GM12878 (cell line): Measurements from ENCODE around the gene MARVELD2. TPM values are rescaled to one million over a fixed set of nuclear protein-coding genes. Genes with fewer than 3 reads are reported as not detected.

ENCODE experiments used
- NFYA ChIP-seq: IDR thresholded peaks from 2 replicates; pipeline ENCODE4 v1.6.1; 2011; ENCODE audit warnings: low read depth, mild to moderate bottlenecking, low read length, improper control_type of control experiment, borderline replicate concordance
- RAD51 ChIP-seq: fragments of 450-650 bp; IDR thresholded peaks from 2 replicates; pipeline ENCODE4 v1.6.1; 2016; ENCODE audit warnings: moderate library complexity, mild to moderate bottlenecking, inconsistent platforms
- SMAD1 ChIP-seq: fragments of 450-650 bp; IDR thresholded peaks from 2 replicates; pipeline ENCODE4 v1.6.1; 2018; ENCODE audit warnings: mild to moderate bottlenecking, low read depth; ENCODE audit not compliant: partially characterized antibody
- SRF ChIP-seq, 2 experiments: IDR thresholded peaks; 2 replicates each; pipeline ENCODE4 v1.6.1; 2011; ENCODE audit warnings: low read depth in 2 of 2, low read length in 2 of 2, mild to moderate bottlenecking in 1 of 2, moderate library complexity in 1 of 2
- polyA plus RNA-seq, 11 experiments: library from polyadenylated mRNA; depleted of rRNA in 4 of 11; unstranded in 6 of 11; stranded (reverse) in 5 of 11; fragments of >200 nt; fragmentation: Nextera tagmentation in 4 of 11; fragmentation: Illumina TruSeq in 1 of 11; extraction: Ambion mirVana in 4 of 11; extraction: Trizol in 1 of 11; gene quantifications; 1 replicate in 1 of 11; 2 replicates in 10 of 11; pipeline versions ENCODE4 v1.2.1 to v1.2.3, GENCODE V29; 2011 to 2016; ENCODE audit warnings: inconsistent platforms in 2 of 11, missing spikeins in 2 of 11, low read depth in 1 of 11
- total RNA-seq, 4 experiments: library from RNA; depleted of rRNA in 3 of 4; stranded (reverse); fragments of >200 nt in 3 of 4; fragmentation: Illumina TruSeq in 1 of 4; extraction: Trizol in 1 of 4; gene quantifications; 2 replicates each; pipeline versions ENCODE4 v1.2.1 to v1.2.3, GENCODE V29; 2013 to 2021
- TF ChIP-seq, protein P1 (sequence below): fragments of 450-650 bp; IDR thresholded peaks from 2 replicates; pipeline ENCODE4 v1.6.1; 2018; ENCODE audit warnings: borderline replicate concordance, mild to moderate bottlenecking; ENCODE audit not compliant: partially characterized antibody
- TF ChIP-seq, protein P2 (sequence below): IDR thresholded peaks from 2 replicates; pipeline ENCODE4 v1.6.1; 2012; ENCODE audit warnings: low read depth, low read length, improper control_type of control experiment
- TF ChIP-seq, protein P3 (sequence below): fragments of 150-350 bp; IDR thresholded peaks from 2 replicates; pipeline ENCODE4 v1.6.1; 2016; ENCODE audit warnings: low read depth, low read length
- TF ChIP-seq, protein P4 (sequence below): IDR thresholded peaks from 2 replicates; pipeline ENCODE4 v1.6.1; 2011; ENCODE audit warnings: low read depth, mild to moderate bottlenecking, low read length, moderate library complexity, borderline replicate concordance; ENCODE audit errors: extremely low read depth

MARVELD2 gene
- total and polyA plus RNA-seq, 10 of the 15 experiments (the other 5 are each of a cell fraction or from before 2014, with no cell fraction given) = 0.37 to 6.2 (median 3.8) TPM

DNA sequence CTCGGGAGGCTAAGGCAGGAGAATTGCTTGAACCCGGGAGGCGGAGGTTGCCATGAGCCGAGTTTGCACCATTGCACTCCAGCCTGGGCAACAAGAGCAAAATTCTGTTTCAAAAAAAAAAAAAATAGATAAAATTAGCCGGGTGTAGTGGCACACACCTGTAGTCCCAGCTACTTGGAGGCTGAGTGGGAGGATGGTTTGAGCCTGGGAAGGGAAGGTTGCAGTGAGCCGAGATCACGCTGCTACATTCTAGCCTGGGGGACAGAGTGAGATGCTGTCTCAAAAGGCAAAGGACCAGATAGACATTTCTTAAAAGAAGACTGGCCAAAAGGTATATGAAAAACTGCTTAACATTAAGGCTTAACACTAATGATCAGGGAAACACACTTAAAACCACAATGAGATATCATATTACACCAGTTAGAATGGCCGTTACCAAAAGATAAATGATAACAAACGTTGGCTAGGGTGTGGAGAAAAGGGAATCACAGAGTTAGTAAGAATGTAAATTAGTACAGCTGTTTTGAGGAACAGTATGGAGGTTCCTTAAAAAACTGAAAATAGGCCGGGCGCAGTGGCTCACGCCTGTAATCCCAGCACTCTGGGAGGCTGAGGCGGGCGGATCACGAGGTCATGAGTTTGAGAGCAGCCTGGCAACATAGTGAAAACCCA is 10.1 kb upstream of the MARVELD2 start (continued):
- TF ChIP-seq, protein P1, sequence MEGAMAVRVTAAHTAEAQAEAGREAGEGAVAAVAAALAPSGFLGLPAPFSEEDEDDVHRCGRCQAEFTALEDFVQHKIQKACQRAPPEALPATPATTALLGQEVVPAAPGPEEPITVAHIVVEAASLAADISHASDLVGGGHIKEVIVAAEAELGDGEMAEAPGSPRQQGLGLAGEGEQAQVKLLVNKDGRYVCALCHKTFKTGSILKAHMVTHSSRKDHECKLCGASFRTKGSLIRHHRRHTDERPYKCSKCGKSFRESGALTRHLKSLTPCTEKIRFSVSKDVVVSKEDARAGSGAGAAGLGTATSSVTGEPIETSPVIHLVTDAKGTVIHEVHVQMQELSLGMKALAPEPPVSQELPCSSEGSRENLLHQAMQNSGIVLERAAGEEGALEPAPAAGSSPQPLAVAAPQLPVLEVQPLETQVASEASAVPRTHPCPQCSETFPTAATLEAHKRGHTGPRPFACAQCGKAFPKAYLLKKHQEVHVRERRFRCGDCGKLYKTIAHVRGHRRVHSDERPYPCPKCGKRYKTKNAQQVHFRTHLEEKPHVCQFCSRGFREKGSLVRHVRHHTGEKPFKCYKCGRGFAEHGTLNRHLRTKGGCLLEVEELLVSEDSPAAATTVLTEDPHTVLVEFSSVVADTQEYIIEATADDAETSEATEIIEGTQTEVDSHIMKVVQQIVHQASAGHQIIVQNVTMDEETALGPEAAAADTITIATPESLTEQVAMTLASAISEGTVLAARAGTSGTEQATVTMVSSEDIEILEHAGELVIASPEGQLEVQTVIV = no peak
- TF ChIP-seq, protein P2, sequence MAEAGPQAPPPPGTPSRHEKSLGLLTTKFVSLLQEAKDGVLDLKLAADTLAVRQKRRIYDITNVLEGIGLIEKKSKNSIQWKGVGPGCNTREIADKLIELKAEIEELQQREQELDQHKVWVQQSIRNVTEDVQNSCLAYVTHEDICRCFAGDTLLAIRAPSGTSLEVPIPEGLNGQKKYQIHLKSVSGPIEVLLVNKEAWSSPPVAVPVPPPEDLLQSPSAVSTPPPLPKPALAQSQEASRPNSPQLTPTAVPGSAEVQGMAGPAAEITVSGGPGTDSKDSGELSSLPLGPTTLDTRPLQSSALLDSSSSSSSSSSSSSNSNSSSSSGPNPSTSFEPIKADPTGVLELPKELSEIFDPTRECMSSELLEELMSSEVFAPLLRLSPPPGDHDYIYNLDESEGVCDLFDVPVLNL = no peak
- TF ChIP-seq SMAD1 (no peak), NFYA (no peak), RAD51 (no peak), SRF (IDR thresholded peaks at IDR 0.05; ENCODE audit: low read depth in 2 of 2, low read length in 2 of 2) (no peak)
- TF ChIP-seq, protein P3, sequence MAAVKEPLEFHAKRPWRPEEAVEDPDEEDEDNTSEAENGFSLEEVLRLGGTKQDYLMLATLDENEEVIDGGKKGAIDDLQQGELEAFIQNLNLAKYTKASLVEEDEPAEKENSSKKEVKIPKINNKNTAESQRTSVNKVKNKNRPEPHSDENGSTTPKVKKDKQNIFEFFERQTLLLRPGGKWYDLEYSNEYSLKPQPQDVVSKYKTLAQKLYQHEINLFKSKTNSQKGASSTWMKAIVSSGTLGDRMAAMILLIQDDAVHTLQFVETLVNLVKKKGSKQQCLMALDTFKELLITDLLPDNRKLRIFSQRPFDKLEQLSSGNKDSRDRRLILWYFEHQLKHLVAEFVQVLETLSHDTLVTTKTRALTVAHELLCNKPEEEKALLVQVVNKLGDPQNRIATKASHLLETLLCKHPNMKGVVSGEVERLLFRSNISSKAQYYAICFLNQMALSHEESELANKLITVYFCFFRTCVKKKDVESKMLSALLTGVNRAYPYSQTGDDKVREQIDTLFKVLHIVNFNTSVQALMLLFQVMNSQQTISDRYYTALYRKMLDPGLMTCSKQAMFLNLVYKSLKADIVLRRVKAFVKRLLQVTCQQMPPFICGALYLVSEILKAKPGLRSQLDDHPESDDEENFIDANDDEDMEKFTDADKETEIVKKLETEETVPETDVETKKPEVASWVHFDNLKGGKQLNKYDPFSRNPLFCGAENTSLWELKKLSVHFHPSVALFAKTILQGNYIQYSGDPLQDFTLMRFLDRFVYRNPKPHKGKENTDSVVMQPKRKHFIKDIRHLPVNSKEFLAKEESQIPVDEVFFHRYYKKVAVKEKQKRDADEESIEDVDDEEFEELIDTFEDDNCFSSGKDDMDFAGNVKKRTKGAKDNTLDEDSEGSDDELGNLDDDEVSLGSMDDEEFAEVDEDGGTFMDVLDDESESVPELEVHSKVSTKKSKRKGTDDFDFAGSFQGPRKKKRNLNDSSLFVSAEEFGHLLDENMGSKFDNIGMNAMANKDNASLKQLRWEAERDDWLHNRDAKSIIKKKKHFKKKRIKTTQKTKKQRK = no peak
- TF ChIP-seq, protein P4, sequence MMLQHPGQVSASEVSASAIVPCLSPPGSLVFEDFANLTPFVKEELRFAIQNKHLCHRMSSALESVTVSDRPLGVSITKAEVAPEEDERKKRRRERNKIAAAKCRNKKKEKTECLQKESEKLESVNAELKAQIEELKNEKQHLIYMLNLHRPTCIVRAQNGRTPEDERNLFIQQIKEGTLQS = no peak
- TF ChIP-seq, all 136 proteins: peak for 0
